ENCODE data around the gene DCN.

Gene DCN

DNA sequence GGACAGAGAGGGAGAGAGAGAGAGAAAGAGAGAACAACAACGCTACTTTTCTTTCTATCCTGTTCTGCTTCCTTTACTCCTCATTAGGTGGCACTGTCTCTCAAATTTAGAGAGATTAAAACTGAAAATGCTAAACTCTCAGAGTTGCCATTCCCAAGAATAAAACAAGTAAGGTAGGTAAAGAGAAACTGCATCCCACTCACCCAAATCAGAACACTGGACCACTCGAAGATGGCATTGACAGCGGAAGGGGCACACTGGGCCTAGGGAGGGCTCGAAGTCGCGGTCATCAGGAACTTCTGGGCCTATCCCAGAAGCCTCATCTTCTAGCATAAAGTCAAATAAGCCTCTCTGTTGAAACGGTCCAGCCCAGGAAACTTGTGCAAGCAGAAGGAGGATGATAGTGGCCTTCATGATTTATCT, 4.5 kb downstream of the DCN start:
- no peak for DNase-seq
- Mint-ChIP-seq H3K4me1 (no peaks in the 10 kb centered on the region), H3K27ac (no peak overlapping the region), H3K36me3 (no peaks in the 10 kb centered on the region), H3K9me3 (no peaks in the 10 kb centered on the region), H3K4me3 (no peak overlapping the region), H3K27me3 (peaks cover 3% of the 10 kb centered on the region)
- CTCF ChIA-PET = interaction anchor here (1.2 kb wide), 1 partner anchor 150 kb away, joined by 4 read pairs; no protein-coding TSS in a partner anchor

DNA sequence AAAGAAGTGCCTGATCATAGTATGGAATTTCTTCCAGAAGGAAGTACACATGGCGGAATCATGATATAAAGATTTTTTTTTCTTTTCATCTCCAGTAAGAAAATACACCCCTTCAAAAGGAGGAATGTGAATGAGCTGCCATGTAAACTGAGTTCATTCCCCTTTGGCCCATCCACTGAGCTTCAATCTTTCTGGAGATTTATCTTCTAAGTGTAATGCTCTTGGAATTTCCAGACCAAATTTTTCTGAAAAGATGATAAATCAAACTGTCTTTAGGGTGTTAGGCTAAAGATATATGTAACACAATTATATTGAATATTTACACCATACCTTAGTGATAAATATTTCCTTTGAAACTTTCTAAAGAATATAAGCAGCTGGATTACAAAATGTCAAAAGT, 5.2 kb downstream of the DCN start:
- CTCF ChIA-PET = interaction anchor here (1.2 kb wide), 1 partner anchor 151 kb away, joined by 4 read pairs; no protein-coding TSS in a partner anchor
- Mint-ChIP-seq H3K36me3 (no peaks in the 10 kb centered on the region), H3K27me3 (peaks cover 4% of the 10 kb centered on the region), H3K27ac (no peak overlapping the region), H3K4me3 (no peak overlapping the region), H3K4me1 (no peaks in the 10 kb centered on the region), H3K9me3 (no peaks in the 10 kb centered on the region)
- DNase-seq = no peak

DNA sequence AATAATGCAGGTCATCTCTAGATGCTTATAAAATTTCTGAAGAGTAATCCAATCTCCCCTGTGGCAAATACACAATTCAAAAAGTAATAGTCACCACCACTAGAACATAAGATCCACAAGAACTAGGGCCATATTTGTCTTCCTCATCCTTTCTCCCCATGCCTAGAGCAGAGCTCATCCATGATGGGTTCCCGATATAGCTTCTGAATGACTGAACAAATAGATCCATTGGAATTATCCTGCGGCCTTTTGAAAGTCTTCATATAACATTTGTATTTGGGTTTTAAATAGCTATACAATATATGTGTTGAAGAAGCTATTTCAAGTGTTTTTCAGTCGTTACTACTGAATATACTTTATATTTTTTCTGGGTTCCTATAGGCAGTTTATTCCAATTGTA, 5.7 kb downstream of the DCN start:
- CTCF ChIA-PET = interaction anchor here (1.2 kb wide), 1 partner anchor 151 kb away, joined by 4 read pairs; no protein-coding TSS in a partner anchor
- H3K9me3 Mint-ChIP-seq = no peaks in the 10 kb centered on the region
- H3K27ac Mint-ChIP-seq = no peak overlapping the region
- no peaks in the 10 kb centered on the region for H3K36me3 Mint-ChIP-seq
- no peak overlapping the region for H3K4me3 Mint-ChIP-seq
- DNase-seq = no peak
- H3K4me1 Mint-ChIP-seq = no peaks in the 10 kb centered on the region
- H3K27me3 Mint-ChIP-seq = peaks cover 4% of the 10 kb centered on the region

DNA sequence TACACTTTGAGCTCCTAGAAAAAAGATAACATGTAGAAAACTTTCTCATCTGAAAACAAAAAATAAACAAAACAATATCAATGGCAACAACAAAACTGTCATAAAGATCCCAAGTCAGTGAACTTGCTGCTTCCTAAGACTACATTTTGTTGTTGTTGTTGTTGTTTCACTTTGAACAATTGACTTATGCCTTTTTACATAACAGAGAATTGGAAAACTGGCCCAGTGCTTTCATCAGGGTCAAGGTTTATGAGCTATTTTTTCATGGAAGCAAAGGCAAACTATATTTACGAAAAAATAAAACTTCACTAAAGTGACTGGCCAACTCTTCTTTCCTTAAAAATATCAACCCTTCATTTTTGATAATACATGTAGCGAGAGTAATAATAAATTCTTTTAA, 6.3 kb downstream of the DCN start:
- DNase-seq = no peak
- H3K27ac Mint-ChIP-seq = no peak overlapping the region
- no peaks in the 10 kb centered on the region for H3K36me3 Mint-ChIP-seq
- H3K27me3 Mint-ChIP-seq = peaks cover 4% of the 10 kb centered on the region
- CTCF ChIA-PET = no interaction called here
- H3K9me3 Mint-ChIP-seq = no peaks in the 10 kb centered on the region
- no peaks in the 10 kb centered on the region for H3K4me1 Mint-ChIP-seq
- H3K4me3 Mint-ChIP-seq = no peak overlapping the region

DNA sequence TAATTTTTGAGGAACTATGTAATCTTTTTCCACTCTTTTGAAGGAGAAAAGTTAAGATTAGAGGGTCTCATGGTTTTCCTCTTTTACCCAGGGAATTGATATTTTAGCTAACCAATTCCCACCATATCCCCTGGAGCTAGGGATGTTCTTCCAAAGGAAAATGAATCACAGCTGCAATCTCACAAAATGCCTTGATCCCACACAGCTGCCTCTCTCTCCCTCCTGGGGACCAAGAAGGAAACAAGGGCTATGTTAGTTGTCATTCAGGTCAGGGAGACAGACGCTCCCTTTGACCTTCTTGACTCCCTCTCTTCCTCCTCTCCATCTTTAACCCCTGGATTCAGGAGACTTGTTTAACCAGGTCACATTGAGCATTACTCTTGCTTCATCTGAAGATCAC, 9.5 kb downstream of the DCN start:
- Mint-ChIP-seq H3K27me3 (peaks cover 4% of the 10 kb centered on the region), H3K27ac (no peak overlapping the region)

DNA sequence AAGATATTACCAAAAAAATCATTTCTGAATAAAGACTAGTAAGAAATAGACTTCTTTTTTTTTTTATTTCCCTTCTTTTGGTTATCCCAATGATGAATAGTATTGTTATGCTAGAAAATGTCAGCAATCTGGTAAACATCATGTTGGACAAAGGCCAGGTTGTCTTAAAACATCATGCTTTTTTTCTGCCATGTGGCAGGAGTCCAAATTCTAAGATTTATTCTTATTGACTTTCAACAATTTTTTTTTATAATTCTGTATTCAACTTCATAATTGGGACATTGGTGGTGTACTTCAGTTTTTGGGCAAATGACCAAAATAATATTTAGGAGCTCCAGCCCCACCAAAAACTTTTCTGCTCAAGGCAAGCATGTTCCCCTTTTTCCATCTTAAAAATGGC, 10.5 kb downstream of the DCN start:
- H3K4me1 Mint-ChIP-seq = no peaks in the 10 kb centered on the region
- no peak overlapping the region for H3K4me3 Mint-ChIP-seq
- CTCF ChIA-PET = no interaction called here
- H3K36me3 Mint-ChIP-seq = no peaks in the 10 kb centered on the region
- DNase-seq = no peak
- H3K9me3 Mint-ChIP-seq = no peaks in the 10 kb centered on the region
- H3K27ac Mint-ChIP-seq = no peak overlapping the region
- H3K27me3 Mint-ChIP-seq = peaks cover 4% of the 10 kb centered on the region

More for the DNA sequence above, 9.5 kb downstream of the DCN start:
- no peaks in the 10 kb centered on the region for H3K36me3 Mint-ChIP-seq
- H3K4me1 Mint-ChIP-seq = no peaks in the 10 kb centered on the region
- CTCF ChIA-PET = no interaction called here
- no peak for DNase-seq
- no peak overlapping the region for H3K4me3 Mint-ChIP-seq
- H3K9me3 Mint-ChIP-seq = no peaks in the 10 kb centered on the region

DNA sequence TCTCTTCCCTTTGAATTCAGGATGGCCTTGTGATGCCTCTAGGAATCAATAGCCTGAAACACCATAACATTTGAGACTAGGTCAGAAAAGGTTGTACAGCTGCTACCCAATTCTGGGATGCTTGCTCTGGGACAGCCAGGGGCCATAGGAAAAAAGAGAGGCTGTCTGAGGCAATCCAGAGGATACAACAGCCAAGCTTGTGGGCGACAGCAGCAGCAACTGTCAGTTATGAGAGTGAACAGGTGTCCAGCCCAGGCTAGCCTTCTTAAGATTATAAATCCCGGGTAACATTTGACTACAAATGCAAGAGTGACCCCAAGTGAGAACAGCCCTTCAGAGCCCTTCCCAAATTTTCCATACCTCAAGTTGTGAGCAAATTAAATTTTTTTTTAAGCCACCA, 11.1 kb downstream of the DCN start:
- no peaks in the 10 kb centered on the region for H3K9me3 Mint-ChIP-seq
- no peaks in the 10 kb centered on the region for H3K4me1 Mint-ChIP-seq
- H3K36me3 Mint-ChIP-seq = no peaks in the 10 kb centered on the region
- no peak overlapping the region for H3K27ac Mint-ChIP-seq
- peaks cover 4% of the 10 kb centered on the region for H3K27me3 Mint-ChIP-seq
- CTCF ChIA-PET = no interaction called here
- no peak for DNase-seq
- no peak overlapping the region for H3K4me3 Mint-ChIP-seq

DNA sequence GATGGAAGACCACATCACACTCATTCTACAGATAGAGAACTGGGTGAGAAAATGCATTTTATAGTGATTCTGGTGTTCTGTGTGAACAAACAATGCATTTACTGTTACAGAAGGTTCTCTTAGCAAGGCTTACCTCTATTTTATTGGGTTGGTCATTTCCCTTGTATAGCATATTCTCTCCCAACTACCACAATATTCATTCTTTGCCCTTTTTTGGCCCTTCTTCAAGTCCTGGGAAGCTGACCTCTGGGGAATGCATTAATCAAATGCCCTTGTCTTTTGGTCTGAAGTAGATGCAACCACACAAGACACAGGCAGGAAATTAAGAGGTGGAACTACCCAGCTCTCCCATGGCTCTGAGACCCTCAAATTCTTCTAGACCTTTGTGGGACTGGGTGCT, 19.5 kb downstream of the DCN start:
- Mint-ChIP-seq H3K4me1 (no peaks in the 10 kb centered on the region), H3K36me3 (no peaks in the 10 kb centered on the region), H3K27ac (no peak overlapping the region), H3K27me3 (no peaks in the 10 kb centered on the region), H3K4me3 (no peak overlapping the region), H3K9me3 (no peaks in the 10 kb centered on the region)
- CTCF ChIA-PET = no interaction called here
- no peak for DNase-seq

DNA sequence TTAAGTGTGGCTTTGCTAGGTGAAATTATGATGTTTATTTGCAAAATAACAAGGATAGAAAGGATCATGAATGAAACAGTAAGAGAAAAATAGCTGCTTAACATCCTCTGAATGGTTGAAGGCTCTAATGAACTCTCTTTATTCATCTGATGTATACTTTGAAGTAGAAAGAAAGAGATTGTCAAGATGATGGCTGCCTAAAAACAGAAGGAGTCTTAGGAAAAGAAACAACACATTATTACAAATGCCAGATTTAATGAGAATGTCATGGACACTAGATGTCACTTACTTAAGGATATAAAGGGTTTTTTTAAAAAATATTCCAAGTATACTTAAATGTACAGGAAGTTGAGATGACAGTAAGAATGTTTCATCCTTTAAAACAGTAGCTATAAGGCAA, 21.6 kb downstream of the DCN start:
- no peak for DNase-seq
- no peak overlapping the region for H3K4me3 Mint-ChIP-seq
- no peaks in the 10 kb centered on the region for H3K36me3 Mint-ChIP-seq
- H3K9me3 Mint-ChIP-seq = no peaks in the 10 kb centered on the region
- H3K4me1 Mint-ChIP-seq = no peaks in the 10 kb centered on the region
- no peaks in the 10 kb centered on the region for H3K27me3 Mint-ChIP-seq
- H3K27ac Mint-ChIP-seq = no peak overlapping the region
- CTCF ChIA-PET = no interaction called here

DNA sequence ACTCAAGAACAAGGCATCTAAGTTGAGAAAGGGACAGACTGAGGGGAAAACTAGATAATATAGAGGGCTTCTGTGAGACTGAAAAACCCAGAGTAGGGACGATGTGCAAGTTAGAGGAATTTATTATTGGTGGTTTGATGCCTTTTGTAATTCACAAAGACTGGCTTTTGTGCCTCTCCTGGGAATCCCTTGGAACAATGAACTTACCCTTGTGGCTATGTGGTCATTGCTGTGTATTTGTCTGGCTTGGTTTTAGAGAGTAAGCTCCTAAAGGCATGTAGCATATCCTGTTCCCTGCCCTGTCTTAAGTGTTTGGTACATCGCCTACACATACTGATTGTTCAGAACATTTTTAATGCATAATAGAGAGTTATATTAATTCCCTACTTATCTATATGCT, 26.6 kb downstream of the DCN start:
- Mint-ChIP-seq H3K27ac (no peak overlapping the region), H3K27me3 (no peaks in the 10 kb centered on the region), H3K36me3 (no peaks in the 10 kb centered on the region), H3K4me3 (no peak overlapping the region), H3K4me1 (no peaks in the 10 kb centered on the region), H3K9me3 (no peaks in the 10 kb centered on the region)
- no peak for DNase-seq
- CTCF ChIA-PET = no interaction called here

DNA sequence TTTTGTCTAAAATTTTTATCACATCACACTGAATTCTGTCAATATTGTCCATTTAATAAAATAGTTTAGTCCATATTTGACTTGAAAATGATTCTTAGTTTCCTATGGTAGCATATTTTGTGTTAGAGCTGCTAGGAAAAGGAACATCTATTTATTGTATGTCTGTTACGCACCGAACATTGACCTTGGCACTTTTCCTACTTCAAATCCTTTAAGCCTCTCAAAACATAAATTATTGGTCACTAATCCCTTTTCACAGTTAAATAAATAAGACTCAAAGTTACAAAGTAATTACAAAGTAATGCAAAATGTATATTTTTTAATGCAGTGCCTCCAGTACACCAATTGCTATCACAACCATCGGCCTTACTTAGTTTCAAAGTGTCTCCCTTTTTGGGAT, 28.5 kb downstream of the DCN start:
- Mint-ChIP-seq H3K4me1 (no peaks in the 10 kb centered on the region), H3K27ac (no peak overlapping the region), H3K9me3 (no peaks in the 10 kb centered on the region), H3K36me3 (no peaks in the 10 kb centered on the region), H3K27me3 (no peaks in the 10 kb centered on the region), H3K4me3 (no peak overlapping the region)
- CTCF ChIA-PET = no interaction called here
- DNase-seq = no peak

DNA sequence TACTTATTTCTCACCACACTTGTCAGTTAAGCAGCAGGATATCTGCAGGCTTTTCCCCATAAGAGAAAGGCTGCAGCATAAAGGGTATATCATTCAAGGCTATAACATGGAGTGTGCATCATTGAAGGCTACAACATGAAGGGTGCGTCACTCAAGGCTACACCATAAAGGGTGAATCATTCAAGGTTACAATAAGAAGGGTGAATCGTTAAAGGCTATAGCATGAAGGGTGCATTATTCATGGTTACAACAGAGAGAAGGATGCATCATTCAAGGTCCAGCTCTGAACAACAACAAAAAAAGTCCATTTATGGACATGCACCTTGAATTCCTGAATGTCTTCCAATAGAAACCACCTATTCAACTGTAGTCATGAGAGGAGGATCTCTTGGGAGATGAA, 38.6 kb downstream of the DCN start:
- Mint-ChIP-seq H3K36me3 (no peaks in the 10 kb centered on the region), H3K27me3 (no peaks in the 10 kb centered on the region), H3K27ac (no peak overlapping the region), H3K4me1 (no peaks in the 10 kb centered on the region), H3K9me3 (no peaks in the 10 kb centered on the region), H3K4me3 (no peak overlapping the region)
- CTCF ChIA-PET = no interaction called here
- DNase-seq = no peak

DNA sequence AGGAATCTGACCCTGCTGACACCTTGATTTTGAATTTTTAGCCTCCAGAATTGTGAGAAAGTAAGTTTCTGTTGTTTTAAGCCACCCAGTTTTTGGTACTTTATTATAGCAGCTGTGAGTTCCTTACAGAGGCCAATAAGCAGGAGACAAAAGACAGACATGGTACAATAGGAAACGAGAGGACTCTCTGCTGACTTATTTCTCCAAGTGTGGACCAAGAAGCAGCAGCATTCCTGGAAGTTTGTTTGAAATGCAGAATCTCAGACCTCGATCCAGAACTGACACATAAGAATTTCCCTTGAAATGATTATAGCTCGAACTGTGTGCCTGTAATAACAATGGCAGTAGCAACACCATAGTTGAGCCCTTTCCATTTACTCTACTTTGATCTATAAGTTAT, 39.4 kb downstream of the DCN start:
- Mint-ChIP-seq H3K4me3 (no peak overlapping the region), H3K36me3 (no peaks in the 10 kb centered on the region), H3K4me1 (no peaks in the 10 kb centered on the region), H3K27me3 (no peaks in the 10 kb centered on the region), H3K9me3 (no peaks in the 10 kb centered on the region), H3K27ac (no peak overlapping the region)
- CTCF ChIA-PET = no interaction called here
- no peak for DNase-seq

DNA sequence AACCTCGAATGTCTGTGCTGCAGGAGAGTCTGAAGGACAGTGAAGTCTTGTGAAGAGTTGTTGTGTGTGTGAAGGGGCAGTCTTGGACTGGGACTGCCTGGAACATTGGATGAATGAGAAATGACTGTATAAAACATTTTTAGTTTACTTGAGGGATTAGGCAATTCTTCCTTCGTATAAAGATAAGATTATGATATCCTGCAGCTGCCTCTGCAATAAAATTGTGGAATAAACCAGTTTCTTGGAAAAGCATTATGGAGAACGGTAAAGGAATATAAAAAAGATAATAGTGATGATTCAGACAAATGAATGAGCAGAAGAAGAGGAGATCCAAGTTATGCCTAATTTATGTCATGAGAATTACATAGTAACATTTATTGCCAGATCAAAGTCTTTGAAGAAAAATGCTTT, 40.4 kb downstream of the DCN start:
- H3K27ac Mint-ChIP-seq = no peak overlapping the region
- DNase-seq = no peak
- H3K36me3 Mint-ChIP-seq = no peaks in the 10 kb centered on the region
- H3K27me3 Mint-ChIP-seq = no peaks in the 10 kb centered on the region
- no peaks in the 10 kb centered on the region for H3K9me3 Mint-ChIP-seq
- no peak overlapping the region for H3K4me3 Mint-ChIP-seq
- no peaks in the 10 kb centered on the region for H3K4me1 Mint-ChIP-seq
- CTCF ChIA-PET = no interaction called here

DNA sequence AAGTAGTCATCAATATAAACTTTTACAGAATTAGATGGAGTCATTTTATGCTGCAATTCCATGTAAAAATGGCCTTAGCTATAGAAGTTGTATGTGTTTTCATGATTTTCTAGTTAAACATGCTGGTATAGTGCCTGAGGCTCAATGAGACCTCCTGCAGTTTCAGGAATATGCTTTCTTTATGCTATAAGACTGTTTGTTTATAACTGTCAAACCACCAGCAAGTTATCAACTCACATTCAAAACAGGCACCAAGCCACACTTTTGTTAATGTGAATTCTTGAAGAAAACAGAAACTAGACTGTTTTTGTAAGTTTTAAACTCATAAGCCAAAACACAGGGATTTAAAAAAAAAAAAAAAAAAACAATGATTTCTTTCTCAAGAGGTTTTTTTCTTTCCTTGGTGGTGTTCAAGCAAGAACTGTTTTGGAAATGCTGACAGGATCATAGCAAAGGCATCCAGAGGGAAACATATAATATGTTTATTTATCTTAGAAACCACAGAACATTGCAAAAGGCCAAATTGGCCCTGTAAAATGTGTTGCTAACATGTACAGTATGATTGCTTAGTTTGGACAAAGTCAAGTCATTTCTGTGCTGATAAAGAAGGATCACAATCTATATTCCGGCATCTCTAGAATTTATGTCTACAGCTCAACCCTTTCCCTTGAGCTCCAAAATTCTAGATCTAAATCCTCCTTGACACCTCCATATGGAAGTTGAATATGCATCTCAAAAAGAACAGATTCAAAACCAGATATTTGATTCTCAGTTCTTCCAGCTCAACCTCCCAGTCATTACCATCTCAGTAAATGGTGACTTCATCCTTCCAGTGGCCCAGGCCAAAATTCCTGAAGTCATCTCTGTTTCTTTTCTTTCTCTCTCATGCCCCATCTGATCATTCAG, 42.3 kb downstream of the DCN start:
- CTCF ChIA-PET = no interaction called here
- Mint-ChIP-seq H3K27ac (no peak overlapping the region), H3K9me3 (no peaks in the 10 kb centered on the region), H3K36me3 (no peaks in the 10 kb centered on the region), H3K4me3 (no peak overlapping the region), H3K4me1 (no peaks in the 10 kb centered on the region), H3K27me3 (no peaks in the 10 kb centered on the region)
- no peak for DNase-seq
